ENCODE measurements around the gene WSCD2. TPM values are rescaled to one million over a fixed set of nuclear protein-coding genes. Genes with fewer than 3 reads are reported as not detected.

Gene WSCD2
- polyA plus RNA-seq, 1 donor (not counting 4 experiments of a cell fraction or from before 2014, with no cell fraction given), result not detected

DNA sequence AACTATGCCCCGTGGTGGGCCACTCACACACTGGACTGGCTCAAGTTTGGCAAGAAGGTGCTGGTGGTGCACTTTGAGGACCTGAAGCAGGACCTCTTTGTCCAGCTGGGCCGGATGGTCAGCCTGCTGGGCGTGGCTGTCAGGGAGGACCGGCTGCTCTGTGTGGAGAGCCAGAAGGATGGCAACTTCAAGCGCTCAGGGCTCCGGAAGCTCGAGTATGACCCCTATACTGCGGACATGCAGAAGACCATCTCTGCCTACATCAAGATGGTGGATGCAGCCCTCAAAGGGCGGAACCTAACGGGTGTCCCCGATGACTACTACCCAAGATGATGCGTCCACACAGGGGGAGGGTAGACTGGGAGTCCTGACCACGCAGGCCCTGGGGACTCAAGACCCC, 118.9 kb downstream of the WSCD2 start:
- no peak overlapping the region for H2AFZ ChIP-seq (ENCODE audit: control insufficient read depth, low read length)
- TF ChIP-seq, protein P1, sequence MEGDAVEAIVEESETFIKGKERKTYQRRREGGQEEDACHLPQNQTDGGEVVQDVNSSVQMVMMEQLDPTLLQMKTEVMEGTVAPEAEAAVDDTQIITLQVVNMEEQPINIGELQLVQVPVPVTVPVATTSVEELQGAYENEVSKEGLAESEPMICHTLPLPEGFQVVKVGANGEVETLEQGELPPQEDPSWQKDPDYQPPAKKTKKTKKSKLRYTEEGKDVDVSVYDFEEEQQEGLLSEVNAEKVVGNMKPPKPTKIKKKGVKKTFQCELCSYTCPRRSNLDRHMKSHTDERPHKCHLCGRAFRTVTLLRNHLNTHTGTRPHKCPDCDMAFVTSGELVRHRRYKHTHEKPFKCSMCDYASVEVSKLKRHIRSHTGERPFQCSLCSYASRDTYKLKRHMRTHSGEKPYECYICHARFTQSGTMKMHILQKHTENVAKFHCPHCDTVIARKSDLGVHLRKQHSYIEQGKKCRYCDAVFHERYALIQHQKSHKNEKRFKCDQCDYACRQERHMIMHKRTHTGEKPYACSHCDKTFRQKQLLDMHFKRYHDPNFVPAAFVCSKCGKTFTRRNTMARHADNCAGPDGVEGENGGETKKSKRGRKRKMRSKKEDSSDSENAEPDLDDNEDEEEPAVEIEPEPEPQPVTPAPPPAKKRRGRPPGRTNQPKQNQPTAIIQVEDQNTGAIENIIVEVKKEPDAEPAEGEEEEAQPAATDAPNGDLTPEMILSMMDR (optimal IDR thresholded peaks at IDR 0.05 in 1 of 3, IDR thresholded peaks at IDR 0.05 in 1 of 3, conservative IDR thresholded peaks at IDR 0.05 in 1 of 3; ENCODE audit: extremely low read depth in 1 of 3, insufficient read depth in 2 of 3, low read length in 3 of 3), result no peak
- no peak for TF ChIP-seq EZH2 (IDR thresholded peaks at IDR 0.05; ENCODE audit: low read length)
- no peaks in the 10 kb centered on the region for H3K4me1 ChIP-seq (ENCODE audit: control insufficient read depth, extremely low read depth, insufficient read depth, low read length)
- no peak overlapping the region for H3K4me2 ChIP-seq (ENCODE audit: control insufficient read depth, extremely low read depth, insufficient read depth, low read depth, low read length)
- dilution Hi-C loops (cut with MboI; ENCODE audit: extremely low pct_ligation_motif_present, low sequenced_read_pairs), result no loop called here
- no peaks in the 10 kb centered on the region for H3K9me3 ChIP-seq (ENCODE audit: control insufficient read depth, low read depth, low read length)
- no peak overlapping the region for H3K27ac ChIP-seq (ENCODE audit: control insufficient read depth, insufficient read depth, low read length)
- H3K79me2 ChIP-seq (ENCODE audit: control insufficient read depth, insufficient read depth, low read length), result no peaks in the 10 kb centered on the region
- peaks cover 2% of the 10 kb centered on the region for H3K27me3 ChIP-seq (ENCODE audit: control insufficient read depth, extremely low read depth, insufficient read depth, low read length)
- H4K20me1 ChIP-seq (ENCODE audit: control insufficient read depth, extremely low read depth, insufficient read depth, low read length), result no peaks in the 10 kb centered on the region
- FAIRE-seq, result no peak
- no peaks in the 10 kb centered on the region for H3K36me3 ChIP-seq (ENCODE audit: control insufficient read depth in 2 of 2, extremely low read depth in 1 of 2, insufficient read depth in 2 of 2, low read length in 2 of 2)
- no peak for DNase-seq (ENCODE audit: low read depth, low spot score)
- H3K9ac ChIP-seq (ENCODE audit: control insufficient read depth, extremely low read depth, insufficient read depth, low read length), result no peak overlapping the region
- H3K4me3 ChIP-seq (ENCODE audit: control insufficient read depth in 2 of 3, extremely low read depth in 1 of 3, insufficient read depth in 2 of 3, low read depth in 1 of 3, low read length in 3 of 3), result no peak overlapping the region
- H3K9me1 ChIP-seq (ENCODE audit: control insufficient read depth, extremely low read depth, insufficient read depth, low read length), result no peaks in the 10 kb centered on the region

DNA sequence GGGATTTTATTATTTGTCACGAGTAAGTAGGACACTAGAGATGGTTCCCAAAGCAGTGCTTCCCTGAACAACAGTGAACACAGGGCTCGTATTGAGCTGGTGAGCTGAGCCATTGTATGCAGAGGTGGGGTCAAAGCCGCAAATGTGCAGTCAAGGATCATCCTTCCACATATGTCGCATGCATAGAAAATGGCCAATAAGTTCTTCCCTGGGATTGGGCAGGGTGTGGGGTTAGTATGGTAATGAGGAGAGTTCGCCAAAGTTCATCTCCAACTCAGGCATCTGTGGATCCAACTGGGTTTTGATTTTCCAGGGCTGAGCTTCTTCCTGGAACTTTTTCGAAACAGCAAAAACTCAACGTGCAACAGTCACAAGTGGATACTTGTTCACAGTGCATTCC, 123.4 kb downstream of the WSCD2 start:
- no peaks in the 10 kb centered on the region for H3K36me3 ChIP-seq (ENCODE audit: control insufficient read depth in 2 of 2, extremely low read depth in 1 of 2, insufficient read depth in 2 of 2, low read length in 2 of 2)
- H3K4me3 ChIP-seq (ENCODE audit: control insufficient read depth in 2 of 3, extremely low read depth in 1 of 3, insufficient read depth in 2 of 3, low read depth in 1 of 3, low read length in 3 of 3), result no peak overlapping the region
- H3K9me1 ChIP-seq (ENCODE audit: control insufficient read depth, extremely low read depth, insufficient read depth, low read length), result no peaks in the 10 kb centered on the region
- H3K27ac ChIP-seq (ENCODE audit: control insufficient read depth, insufficient read depth, low read length), result no peak overlapping the region
- no peak for FAIRE-seq
- H3K9me3 ChIP-seq (ENCODE audit: control insufficient read depth, low read depth, low read length), result no peaks in the 10 kb centered on the region
- no peaks in the 10 kb centered on the region for H3K79me2 ChIP-seq (ENCODE audit: control insufficient read depth, insufficient read depth, low read length)
- no peak for TF ChIP-seq EZH2 (IDR thresholded peaks at IDR 0.05; ENCODE audit: low read length)
- TF ChIP-seq, protein P1 (optimal IDR thresholded peaks at IDR 0.05 in 1 of 3, IDR thresholded peaks at IDR 0.05 in 1 of 3, conservative IDR thresholded peaks at IDR 0.05 in 1 of 3; ENCODE audit: extremely low read depth in 1 of 3, insufficient read depth in 2 of 3, low read length in 3 of 3), result no peak
- no peak overlapping the region for H3K4me2 ChIP-seq (ENCODE audit: control insufficient read depth, extremely low read depth, insufficient read depth, low read depth, low read length)
- no peak for DNase-seq (ENCODE audit: low read depth, low spot score)
- no peak overlapping the region for H3K9ac ChIP-seq (ENCODE audit: control insufficient read depth, extremely low read depth, insufficient read depth, low read length)
- no peak overlapping the region for H2AFZ ChIP-seq (ENCODE audit: control insufficient read depth, low read length)
- no peaks in the 10 kb centered on the region for H3K4me1 ChIP-seq (ENCODE audit: control insufficient read depth, extremely low read depth, insufficient read depth, low read length)
- no peaks in the 10 kb centered on the region for H3K27me3 ChIP-seq (ENCODE audit: control insufficient read depth, extremely low read depth, insufficient read depth, low read length)
- dilution Hi-C loops (cut with MboI; ENCODE audit: extremely low pct_ligation_motif_present, low sequenced_read_pairs), result no loop called here
- no peaks in the 10 kb centered on the region for H4K20me1 ChIP-seq (ENCODE audit: control insufficient read depth, extremely low read depth, insufficient read depth, low read length)
